Measurements from ENCODE around the gene JPH3.

GRCh38 chr16:87607223-87607622 is 4.9 kb downstream of the JPH3 start:
- TF ChIP-seq CTCF (IDR thresholded peaks at IDR 0.05) (no peak), POLR2A (IDR thresholded peaks at IDR 0.05) (no peak)
